Stomach (tissue), 4 donors: ENCODE measurements around the gene PLCH2.

ENCODE experiments used
- CTCF ChIP-seq, 7 experiments: fragments of 450-650 bp in 4 of 7; fragments of 200-600 bp in 3 of 7; sonication (generic) in 3 of 7; IDR thresholded peaks; one replicate each; pipeline ENCODE4 v1.5.1; 2016 to 2019; ENCODE audit warnings: antibody characterized with exemption in 7 of 7, control low read depth in 2 of 7, mild to moderate bottlenecking in 1 of 7
- POLR2A ChIP-seq, 4 donors: fragments of 450-650 bp; IDR thresholded peaks; one replicate each; pipeline ENCODE4 v1.6.1; 2016; ENCODE audit warnings: antibody characterized with exemption in 4 of 4, control low read depth in 2 of 4, mild to moderate bottlenecking in 1 of 4, moderate library complexity in 1 of 4
- POLR2AphosphoS5 ChIP-seq, 3 donors: sonication (generic); formaldehyde crosslinking; IDR thresholded peaks; one replicate each; pipeline ENCODE4 v1.6.1; 2016; ENCODE audit warnings: antibody characterized with exemption in 3 of 3

- no peak for TF ChIP-seq CTCF (IDR thresholded peaks at IDR 0.05)
- no peak for TF ChIP-seq POLR2A (IDR thresholded peaks at IDR 0.05)
- TF ChIP-seq POLR2AphosphoS5 (IDR thresholded peaks at IDR 0.05): no peak
Observed at GRCh38 chr1:2516946-2517345, 40.9 kb downstream of the PLCH2 start.
